SK-N-SH (cell line): ENCODE data around the gene D2HGDH.

ENCODE experiments used
- CHD2 ChIP-seq: fragments of 150-350 bp; IDR thresholded peaks from 2 replicates; pipeline ENCODE4 v1.6.1; 2018; ENCODE audit warnings: low read length; ENCODE audit not compliant: partially characterized antibody
- EP300 ChIP-seq, 2 experiments: IDR thresholded peaks; 2 replicates each; pipeline versions ENCODE4 v1.4.0 to v1.6.1; 2012; ENCODE audit warnings: borderline replicate concordance in 1 of 2, low read depth in 1 of 2, low read length in 1 of 2
- NRF1 ChIP-seq: IDR thresholded peaks from 2 replicates; pipeline ENCODE4 v1.6.1; 2012; ENCODE audit warnings: low read depth, mild to moderate bottlenecking, low read length
- POLR2AphosphoS5 ChIP-seq: IDR thresholded peaks from 2 replicates; pipeline ENCODE4 v1.6.1; 2012; ENCODE audit warnings: low read depth, low read length
- RAD21 ChIP-seq: IDR thresholded peaks from 2 replicates; pipeline ENCODE4 v1.6.1; 2012; ENCODE audit warnings: mild to moderate bottlenecking, low read length
- RCOR1 ChIP-seq: fragments of 150-350 bp; IDR thresholded peaks from 2 replicates; pipeline ENCODE4 v1.6.1; 2017; ENCODE audit warnings: antibody characterized with exemption, low read length
- RFX5 ChIP-seq: IDR thresholded peaks from 2 replicates; pipeline ENCODE4 v1.6.1; 2012; ENCODE audit warnings: mild to moderate bottlenecking, improper control_type of control experiment, low read length
- SIN3A ChIP-seq: IDR thresholded peaks from 2 replicates; pipeline ENCODE4 v1.6.1; 2012; ENCODE audit warnings: low read depth, mild to moderate bottlenecking, low read length, moderate library complexity, borderline replicate concordance
- TAF1 ChIP-seq: IDR thresholded peaks from 2 replicates; pipeline ENCODE4 v1.6.1; 2012; ENCODE audit warnings: low read depth, mild to moderate bottlenecking, low read length, moderate library complexity, borderline replicate concordance
- TEAD4 ChIP-seq: IDR thresholded peaks from 2 replicates; pipeline ENCODE4 v1.4.0; 2012; ENCODE audit warnings: mild to moderate bottlenecking, borderline replicate concordance; ENCODE audit not compliant: insufficient read depth
- TF ChIP-seq, protein P1 (sequence below): fragments of 200-600 bp; sonication (generic); IDR thresholded peaks from 2 replicates; pipeline ENCODE4 v1.6.1; 2017; ENCODE audit warnings: antibody characterized with exemption, mild to moderate bottlenecking, moderate library complexity
- TF ChIP-seq, protein P2 (sequence below): IDR thresholded peaks from 2 replicates; pipeline ENCODE4 v1.4.0; 2012; ENCODE audit warnings: low read depth, borderline replicate concordance
- TF ChIP-seq, protein P3 (sequence below): IDR thresholded peaks from 2 replicates; pipeline ENCODE4 v1.6.1; 2012; ENCODE audit warnings: mild to moderate bottlenecking, low read depth, low read length, moderate library complexity

DNA sequence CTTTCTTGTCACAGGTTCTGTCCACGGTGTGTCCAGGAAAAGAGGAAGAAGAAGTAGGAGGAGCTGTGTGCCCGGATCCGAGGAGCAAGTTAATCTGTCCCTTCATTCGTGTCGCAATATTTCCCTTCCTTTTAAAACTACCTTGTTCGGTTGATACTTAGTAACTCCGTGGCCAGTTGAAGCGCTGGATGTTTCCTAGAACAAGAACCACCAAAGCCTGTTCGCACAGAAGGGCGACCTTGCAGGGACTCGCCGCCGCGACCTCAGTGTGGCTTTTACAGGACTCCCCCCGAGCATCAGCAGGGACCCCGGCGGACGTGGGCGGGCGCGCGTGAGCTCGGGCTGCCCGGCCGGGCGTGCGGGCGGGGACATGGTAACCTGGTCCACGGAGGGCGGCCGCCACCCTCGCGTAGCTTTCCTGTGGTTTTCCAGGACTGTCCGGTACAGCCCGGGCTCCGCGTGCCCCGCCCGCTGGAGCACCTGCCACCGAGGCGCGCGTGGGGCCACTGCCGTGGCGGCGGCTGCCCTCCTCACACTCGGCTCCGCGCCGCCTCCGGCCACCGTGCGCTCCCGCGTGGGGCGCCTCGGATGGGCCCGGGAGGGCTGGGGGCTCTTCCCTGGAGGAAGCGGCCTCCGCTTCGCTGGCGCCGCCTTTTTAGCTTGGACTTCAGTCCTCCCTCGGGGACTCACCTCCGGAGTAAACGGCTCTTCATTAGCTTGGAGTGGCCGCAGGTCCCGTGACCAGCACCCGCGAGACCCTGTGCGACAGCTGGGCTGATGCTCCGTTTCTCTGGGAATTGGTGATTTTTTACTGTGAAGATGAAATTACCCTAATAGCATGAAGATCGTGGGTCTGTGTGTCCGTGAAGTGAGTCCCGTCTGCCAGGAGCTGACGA lies 9.2 kb upstream of the D2HGDH start:
- TF ChIP-seq RAD21 (no peak), TAF1 (no peak), RCOR1 (no peak), POLR2AphosphoS5 (no peak), CHD2 (no peak), EP300 (IDR thresholded peaks at IDR 0.05; ENCODE audit: borderline replicate concordance in 1 of 2, low read depth in 1 of 2, low read length in 1 of 2) (no peak), NRF1 (no peak), RFX5 (no peak), SIN3A (no peak), TEAD4 (no peak)
- TF ChIP-seq, protein P1, sequence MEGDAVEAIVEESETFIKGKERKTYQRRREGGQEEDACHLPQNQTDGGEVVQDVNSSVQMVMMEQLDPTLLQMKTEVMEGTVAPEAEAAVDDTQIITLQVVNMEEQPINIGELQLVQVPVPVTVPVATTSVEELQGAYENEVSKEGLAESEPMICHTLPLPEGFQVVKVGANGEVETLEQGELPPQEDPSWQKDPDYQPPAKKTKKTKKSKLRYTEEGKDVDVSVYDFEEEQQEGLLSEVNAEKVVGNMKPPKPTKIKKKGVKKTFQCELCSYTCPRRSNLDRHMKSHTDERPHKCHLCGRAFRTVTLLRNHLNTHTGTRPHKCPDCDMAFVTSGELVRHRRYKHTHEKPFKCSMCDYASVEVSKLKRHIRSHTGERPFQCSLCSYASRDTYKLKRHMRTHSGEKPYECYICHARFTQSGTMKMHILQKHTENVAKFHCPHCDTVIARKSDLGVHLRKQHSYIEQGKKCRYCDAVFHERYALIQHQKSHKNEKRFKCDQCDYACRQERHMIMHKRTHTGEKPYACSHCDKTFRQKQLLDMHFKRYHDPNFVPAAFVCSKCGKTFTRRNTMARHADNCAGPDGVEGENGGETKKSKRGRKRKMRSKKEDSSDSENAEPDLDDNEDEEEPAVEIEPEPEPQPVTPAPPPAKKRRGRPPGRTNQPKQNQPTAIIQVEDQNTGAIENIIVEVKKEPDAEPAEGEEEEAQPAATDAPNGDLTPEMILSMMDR, result no peak
- TF ChIP-seq, protein P2, sequence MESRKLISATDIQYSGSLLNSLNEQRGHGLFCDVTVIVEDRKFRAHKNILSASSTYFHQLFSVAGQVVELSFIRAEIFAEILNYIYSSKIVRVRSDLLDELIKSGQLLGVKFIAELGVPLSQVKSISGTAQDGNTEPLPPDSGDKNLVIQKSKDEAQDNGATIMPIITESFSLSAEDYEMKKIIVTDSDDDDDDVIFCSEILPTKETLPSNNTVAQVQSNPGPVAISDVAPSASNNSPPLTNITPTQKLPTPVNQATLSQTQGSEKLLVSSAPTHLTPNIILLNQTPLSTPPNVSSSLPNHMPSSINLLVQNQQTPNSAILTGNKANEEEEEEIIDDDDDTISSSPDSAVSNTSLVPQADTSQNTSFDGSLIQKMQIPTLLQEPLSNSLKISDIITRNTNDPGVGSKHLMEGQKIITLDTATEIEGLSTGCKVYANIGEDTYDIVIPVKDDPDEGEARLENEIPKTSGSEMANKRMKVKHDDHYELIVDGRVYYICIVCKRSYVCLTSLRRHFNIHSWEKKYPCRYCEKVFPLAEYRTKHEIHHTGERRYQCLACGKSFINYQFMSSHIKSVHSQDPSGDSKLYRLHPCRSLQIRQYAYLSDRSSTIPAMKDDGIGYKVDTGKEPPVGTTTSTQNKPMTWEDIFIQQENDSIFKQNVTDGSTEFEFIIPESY, result no peak
- TF ChIP-seq, protein P3, sequence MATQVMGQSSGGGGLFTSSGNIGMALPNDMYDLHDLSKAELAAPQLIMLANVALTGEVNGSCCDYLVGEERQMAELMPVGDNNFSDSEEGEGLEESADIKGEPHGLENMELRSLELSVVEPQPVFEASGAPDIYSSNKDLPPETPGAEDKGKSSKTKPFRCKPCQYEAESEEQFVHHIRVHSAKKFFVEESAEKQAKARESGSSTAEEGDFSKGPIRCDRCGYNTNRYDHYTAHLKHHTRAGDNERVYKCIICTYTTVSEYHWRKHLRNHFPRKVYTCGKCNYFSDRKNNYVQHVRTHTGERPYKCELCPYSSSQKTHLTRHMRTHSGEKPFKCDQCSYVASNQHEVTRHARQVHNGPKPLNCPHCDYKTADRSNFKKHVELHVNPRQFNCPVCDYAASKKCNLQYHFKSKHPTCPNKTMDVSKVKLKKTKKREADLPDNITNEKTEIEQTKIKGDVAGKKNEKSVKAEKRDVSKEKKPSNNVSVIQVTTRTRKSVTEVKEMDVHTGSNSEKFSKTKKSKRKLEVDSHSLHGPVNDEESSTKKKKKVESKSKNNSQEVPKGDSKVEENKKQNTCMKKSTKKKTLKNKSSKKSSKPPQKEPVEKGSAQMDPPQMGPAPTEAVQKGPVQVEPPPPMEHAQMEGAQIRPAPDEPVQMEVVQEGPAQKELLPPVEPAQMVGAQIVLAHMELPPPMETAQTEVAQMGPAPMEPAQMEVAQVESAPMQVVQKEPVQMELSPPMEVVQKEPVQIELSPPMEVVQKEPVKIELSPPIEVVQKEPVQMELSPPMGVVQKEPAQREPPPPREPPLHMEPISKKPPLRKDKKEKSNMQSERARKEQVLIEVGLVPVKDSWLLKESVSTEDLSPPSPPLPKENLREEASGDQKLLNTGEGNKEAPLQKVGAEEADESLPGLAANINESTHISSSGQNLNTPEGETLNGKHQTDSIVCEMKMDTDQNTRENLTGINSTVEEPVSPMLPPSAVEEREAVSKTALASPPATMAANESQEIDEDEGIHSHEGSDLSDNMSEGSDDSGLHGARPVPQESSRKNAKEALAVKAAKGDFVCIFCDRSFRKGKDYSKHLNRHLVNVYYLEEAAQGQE, result no peak
